T-helper 1 cell treated with Interleukin-12 subunit alpha and Interleukin-12 subunit beta and Interleukin-4 antibody, amounts not matched to agents 30 ng/mL and 1 ng/mL, for 36 hours (primary cell): ENCODE measurements around the gene CST9. TPM values are rescaled to one million over a fixed set of nuclear protein-coding genes. Genes with fewer than 3 reads are reported as not detected.

Source experiments
- intact Hi-C: fragments of 100-400 bp; cut with micrococcal nuclease; formaldehyde crosslinking; loops from one replicate; pipeline ENCODE4 v1.15.1; 2024
- total RNA-seq: library from RNA; stranded (reverse); gene quantifications from 2 replicates; pipeline ENCODE4 v1.2.3, GENCODE V29; 2022

The CST9 gene
- total RNA-seq, 1 donor from 2014 or later, result not detected

DNA sequence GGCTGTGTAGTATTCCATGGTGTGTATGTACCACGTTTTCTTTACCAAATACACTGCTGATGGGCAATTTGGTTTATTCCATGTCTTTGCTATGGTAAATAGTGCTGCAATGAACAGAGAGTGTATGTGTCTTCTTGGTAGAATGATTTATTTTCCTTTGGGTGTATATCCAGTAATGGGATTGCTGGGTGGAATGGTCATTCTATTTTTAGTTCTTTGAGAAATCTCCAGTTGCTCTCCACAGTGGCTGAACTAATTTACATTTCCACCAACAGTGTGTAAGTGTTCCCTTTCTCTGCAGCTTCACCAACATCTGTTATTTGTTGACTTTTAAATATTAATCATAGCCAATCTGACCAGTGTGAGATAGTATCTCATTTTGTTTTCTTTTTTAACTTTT, 51.3 kb downstream of the CST9 start:
- intact Hi-C loops, result no loop called here

Other genes with a start within 250 kb of the CST9 start
- 14.0 and 17.9 TPM in 2 replicates for gene GZF1, start 243.7 kb downstream of the CST9 start, total RNA-seq
- gene NAPB, start 184.4 kb downstream of the CST9 start, total RNA-seq, result 20.8 and 23.7 TPM in 2 replicates
- gene CSTL1, start 166.2 kb downstream of the CST9 start, total RNA-seq, result not detected in 2 replicates
- not detected in 2 replicates for gene CST11, start 153.0 kb downstream of the CST9 start, total RNA-seq
- gene CST8, start 114.8 kb downstream of the CST9 start, total RNA-seq, result not detected in 2 replicates
- not detected in 2 replicates for gene CST9L, start 37.4 kb downstream of the CST9 start, total RNA-seq
- gene CST3, start 32.0 kb upstream of the CST9 start, total RNA-seq, result 0.59 and 0.83 TPM in 2 replicates
- not detected in 2 replicates for gene CST4, start 83.1 kb upstream of the CST9 start, total RNA-seq
- gene CST1, start 145.0 kb upstream of the CST9 start, total RNA-seq, result not detected in 2 replicates
- gene CST2, start 220.8 kb upstream of the CST9 start, total RNA-seq, result not detected in 2 replicates